SH-SY5Y (cell line): ENCODE measurements around the gene UQCRHL.

Experiments used
- GATA2 ChIP-seq: IDR thresholded peaks from 2 replicates; pipeline ENCODE4 v1.6.1; 2011; ENCODE audit warnings: mild to moderate bottlenecking, low read depth, low read length
- GATA3 ChIP-seq: IDR thresholded peaks from 2 replicates; pipeline ENCODE4 v1.6.1; 2011; ENCODE audit warnings: low read depth, mild to moderate bottlenecking, low read length, moderate library complexity

GRCh38 chr1:15833069-15833679 lies 25.7 kb upstream of the UQCRHL start:
- no peak for TF ChIP-seq GATA3
- TF ChIP-seq GATA2: no peak
